SIG-M5 treated with dmso at 0.1 percent for 504 hours (cell line): ENCODE measurements around the gene MYH10.
"Not testable (repeated sequence)": the region's sequence is repeated elsewhere in the genome, so short reads cannot be mapped to it uniquely, and the experiment has no call there.

ENCODE experiments used
- DNase-seq: peaks from one replicate; lab custom pipeline; 2025; ENCODE audit not compliant: unreplicated experiment; lab: John Stamatoyannopoulos, UW

The MYH10 gene

GRCh38 chr17:8558144-8558543 is 72.4 kb downstream of the MYH10 start:
- no peak for DNase-seq

DNA sequence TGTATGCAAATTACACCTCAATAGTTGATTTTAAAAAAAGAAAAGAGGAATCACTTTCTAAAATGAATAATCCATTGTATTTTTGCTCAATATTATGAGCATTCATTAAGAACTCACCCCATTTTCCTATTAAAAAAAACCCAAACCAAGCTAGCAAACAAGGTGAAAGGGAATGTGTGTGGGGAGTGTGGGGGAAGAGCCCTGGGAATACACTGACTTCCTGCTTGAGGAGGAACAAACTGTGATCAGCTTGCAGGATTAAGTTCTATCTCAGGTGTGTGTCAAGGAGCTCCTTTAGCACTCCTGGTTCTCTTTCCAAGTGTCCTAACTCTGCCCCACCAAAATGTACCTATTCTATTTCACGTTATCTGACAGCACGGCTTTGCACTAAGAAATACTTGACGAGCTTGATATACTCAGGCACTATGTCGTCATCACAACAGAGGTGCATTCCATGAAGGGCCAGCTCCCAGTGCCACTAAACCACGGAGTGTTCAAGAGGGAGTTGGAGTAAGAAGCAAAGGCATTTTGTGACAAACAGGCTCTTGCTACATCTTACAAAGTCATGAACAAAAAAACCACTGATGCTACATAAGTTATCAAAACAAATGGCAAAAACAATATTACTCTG is 73.2 kb downstream of the MYH10 start:
- no peak for DNase-seq

DNA sequence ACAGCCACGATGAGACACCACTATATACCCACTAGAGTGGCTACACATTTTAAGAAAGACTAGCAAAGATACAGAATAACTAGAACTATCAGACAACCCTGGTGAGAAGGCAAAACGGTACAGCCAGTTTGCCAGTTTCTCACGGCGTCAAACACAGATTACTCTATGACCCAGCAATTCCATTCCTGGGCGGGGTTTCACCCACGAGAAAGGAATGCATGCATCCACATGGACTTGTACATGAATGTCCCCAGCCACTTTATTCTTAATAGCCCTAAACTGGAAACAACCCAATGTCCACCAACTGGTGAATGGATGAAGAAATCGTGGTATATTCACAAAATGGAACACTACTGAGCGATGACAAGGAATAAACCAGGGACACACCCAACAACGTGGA is 74.5 kb downstream of the MYH10 start:
- DNase-seq: no peak

GRCh38 chr17:8555062-8555461 is 75.5 kb downstream of the MYH10 start:
- DNase-seq: no peak

GRCh38 chr17:8552577-8553320 is 77.8 kb downstream of the MYH10 start:
- no peak for DNase-seq

- peak; percentile 83 for DNase-seq
Measured at GRCh38 chr17:8542599-8543502, 87.7 kb downstream of the MYH10 start.

- not testable (repeated sequence) for DNase-seq
Measured at GRCh38 chr17:8539976-8540375, 90.5 kb downstream of the MYH10 start.

DNA sequence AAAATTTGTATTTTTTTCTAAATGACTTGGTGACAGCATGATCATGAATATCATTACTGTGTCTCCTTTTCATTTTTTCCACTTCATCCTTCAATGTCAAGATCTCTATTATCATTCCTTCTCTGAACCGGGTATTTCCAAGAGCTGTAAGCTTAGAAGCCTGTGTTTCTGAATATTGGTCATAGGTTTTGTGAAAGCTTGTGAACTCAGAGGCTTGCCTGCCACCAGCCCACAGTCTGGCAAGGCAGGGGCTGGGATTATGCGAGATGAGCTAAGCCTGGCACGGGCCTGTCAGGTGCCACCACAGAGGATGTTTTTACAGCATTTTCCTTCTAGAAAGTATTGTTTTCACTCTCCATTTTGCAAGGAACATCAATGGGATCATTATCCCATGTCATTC is 92.8 kb downstream of the MYH10 start:
- no peak for DNase-seq

GRCh38 chr17:8534498-8535188 is 95.9 kb downstream of the MYH10 start:
- DNase-seq: no peak

- DNase-seq: no peak
Measured at GRCh38 chr17:8532021-8532420, 98.5 kb downstream of the MYH10 start.

DNA sequence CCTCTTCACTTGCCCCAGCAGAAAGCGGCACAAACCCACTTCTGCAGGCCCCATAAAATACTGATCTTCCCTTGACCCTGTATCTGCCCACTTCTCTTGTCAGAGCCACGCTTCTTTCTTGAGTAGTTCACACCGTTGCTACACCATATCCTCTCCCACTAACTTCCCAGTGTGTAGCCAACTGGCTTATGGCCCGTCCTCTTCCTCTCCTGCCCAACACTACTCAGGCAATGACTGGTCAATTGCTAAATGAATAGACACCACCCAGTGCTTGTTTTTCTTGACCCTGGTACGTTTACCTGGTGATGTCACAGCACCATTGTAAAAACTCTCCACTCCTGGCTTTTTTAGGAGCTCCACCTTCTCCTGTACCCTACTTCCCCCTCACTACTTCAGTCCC is 107.9 kb downstream of the MYH10 start:
- DNase-seq: no peak

- DNase-seq: no peak
Measured at GRCh38 chr17:8520981-8521380, 109.5 kb downstream of the MYH10 start.

DNA sequence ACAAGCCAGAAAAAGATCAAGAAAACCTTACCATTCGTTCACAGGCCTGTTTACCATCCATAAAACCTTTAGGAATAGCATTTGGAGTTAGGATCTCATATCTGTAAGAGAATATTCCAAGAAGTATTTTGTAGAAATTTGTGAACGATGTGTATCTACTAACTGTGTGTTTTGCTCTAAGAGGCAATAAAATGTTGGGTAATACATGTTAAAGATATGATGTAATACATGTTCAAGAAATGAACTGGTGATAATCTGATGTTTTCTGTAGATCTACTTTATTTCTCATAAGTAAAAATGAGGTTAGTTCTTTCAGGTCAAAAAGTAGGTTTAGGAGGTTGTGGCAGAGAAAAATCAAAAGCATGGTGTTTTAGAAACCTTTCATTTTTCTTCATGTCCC is 111.7 kb downstream of the MYH10 start:
- no peak for DNase-seq

- DNase-seq: no peak
Measured at GRCh38 chr17:8518326-8518725, 112.2 kb downstream of the MYH10 start.

GRCh38 chr17:8514801-8515200 is 115.7 kb downstream of the MYH10 start:
- no peak for DNase-seq

DNA sequence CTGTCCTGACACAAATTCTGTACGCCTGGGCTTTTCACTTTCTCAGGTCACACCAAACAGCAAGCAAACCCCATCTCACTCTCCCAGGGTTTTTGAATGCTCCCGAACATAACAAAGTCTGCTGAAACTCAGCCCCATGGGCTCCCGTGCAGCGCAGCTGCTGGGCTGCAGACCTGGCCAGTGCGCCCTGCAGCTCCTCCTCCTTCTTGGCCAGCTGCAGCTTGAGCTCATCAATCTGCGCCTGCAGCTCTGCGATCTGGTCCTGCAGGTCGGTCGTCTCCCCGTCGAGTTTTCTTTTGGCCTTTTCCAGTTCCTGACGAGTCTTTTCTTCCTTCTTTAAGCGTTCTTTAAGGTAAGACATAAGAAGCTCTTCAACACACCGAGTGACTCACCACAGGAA is 124.4 kb downstream of the MYH10 start:
- DNase-seq: no peak

DNA sequence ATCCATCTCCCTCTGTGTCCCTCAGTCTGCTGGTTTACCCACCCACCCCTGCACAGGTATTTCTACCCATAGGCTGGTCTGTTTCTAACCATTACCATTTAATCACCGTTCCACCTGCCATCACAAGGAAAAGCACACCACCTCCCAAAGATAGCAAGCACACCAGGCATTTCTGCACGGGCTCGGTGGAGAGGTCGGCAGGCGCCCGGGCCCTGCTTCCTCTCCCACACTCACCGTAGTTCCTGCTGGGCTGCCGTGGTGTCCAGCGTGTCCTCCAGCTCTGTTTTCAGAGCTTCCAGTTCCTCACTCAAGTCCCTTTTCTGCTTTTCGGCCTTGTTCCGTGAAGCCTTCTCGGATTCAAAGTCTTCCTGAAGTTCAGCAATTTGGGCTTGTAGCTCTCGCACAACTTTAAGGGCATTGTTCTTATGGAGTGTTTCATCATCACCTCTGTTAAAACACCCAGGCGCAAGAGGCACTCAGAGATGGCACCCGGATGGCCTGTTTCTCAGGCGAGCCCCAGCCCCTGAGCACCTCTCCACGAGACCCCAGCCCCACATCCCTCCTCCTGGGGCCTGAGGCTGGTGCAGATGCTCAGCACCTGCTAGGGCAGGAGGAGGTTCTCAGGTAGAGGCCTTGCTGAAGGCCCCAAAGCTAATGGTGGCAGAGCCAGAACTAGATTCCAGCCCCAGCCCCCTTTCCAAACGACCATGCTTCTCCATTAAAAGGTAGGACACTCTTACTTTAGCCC is 125.9 kb downstream of the MYH10 start:
- no peak for DNase-seq

DNA sequence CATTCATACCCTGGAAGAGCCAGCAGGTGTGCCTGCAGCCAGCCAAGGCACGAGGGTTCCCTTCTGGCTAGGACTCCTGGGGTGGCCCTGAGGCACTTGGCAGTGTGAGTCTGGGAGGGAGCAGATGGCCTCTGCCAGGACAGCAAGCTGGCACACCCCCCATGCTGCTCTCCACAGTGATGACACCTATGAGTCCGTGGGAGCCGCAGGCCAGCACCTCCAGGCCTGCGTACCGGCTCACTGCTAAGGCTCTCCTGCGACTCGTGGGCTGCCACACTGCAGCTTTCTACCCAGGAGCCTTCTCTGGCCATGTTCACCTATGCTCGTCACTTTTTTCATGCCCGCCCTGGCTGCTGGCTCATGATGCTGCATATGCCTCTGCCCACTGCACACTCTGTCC is 126.7 kb downstream of the MYH10 start:
- DNase-seq: no peak

DNA sequence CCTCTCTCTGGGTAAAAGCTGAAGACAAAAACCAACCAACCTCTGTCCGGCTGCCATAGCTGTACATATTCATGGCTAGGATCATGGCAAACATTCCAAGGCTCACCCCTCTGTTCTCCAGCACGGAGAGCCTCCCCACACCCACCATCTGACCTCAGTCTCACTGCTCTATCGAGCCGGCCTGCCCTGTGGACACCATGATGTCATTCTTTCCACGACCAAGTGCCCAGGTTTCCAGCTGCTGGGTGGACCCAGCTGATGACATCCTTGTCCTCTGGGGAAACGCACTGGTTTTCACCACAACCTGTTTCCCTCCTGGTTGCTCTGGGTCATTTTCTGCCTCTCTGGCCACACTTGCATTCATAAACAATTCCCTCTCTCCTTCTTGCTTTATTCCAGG is 127.2 kb downstream of the MYH10 start:
- DNase-seq: no peak

DNA sequence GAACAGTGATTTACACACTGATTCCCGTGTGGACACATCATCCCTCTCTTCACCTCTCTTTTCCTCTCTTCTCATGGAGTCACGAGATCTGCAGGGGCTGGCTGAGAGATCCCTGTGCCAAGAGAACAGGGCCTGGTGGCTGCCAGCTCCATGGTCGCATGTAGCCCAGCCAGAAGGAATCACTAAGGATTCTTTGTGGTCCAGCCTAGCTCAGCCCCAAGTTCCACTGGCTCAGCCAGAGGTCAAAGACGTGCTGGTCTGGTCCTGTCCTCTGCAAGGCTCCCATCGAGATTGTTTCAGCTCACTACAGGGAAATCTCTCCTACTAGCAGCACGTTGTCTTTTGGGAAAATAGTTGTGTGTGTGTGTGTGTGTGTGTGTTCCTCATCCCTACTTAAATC is 128.4 kb downstream of the MYH10 start:
- no peak for DNase-seq

DNA sequence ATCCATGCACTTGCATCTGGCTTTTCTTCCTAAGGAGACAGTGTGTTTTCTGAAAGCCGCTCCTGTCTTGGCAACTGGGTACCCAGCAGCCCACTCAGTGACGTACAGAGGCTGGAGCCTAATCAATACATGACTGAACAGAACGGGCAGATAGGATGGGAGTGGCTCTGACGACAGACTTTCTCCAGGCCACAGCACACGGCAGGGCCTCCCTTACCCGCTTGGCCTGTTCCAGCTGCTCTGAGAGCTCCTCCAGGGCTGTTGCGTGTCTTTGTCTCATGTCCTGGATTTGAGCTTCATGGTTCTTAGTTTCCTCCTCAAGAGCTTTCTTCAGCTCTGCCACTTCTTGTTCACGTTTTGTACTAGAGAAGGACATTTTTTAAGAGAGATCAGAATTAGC is 129.9 kb downstream of the MYH10 start:
- no peak for DNase-seq
